A549 (cell line): ENCODE results near the gene GLIPR1.

ENCODE experiments used
- EP300 ChIP-seq, 2 experiments: fragments of >200 bp; sonication (Bioruptor Twin); formaldehyde crosslinking; IDR thresholded peaks; 2 replicates in 1 of 2; 3 replicates in 1 of 2; pipeline ENCODE4 v1.6.1; 2016 to 2017
- TF ChIP-seq, protein P1 (sequence below): fragments of >200 bp; sonication (Bioruptor Twin); formaldehyde crosslinking; IDR thresholded peaks from 3 replicates; pipeline ENCODE4 v1.5.1; 2016

DNA sequence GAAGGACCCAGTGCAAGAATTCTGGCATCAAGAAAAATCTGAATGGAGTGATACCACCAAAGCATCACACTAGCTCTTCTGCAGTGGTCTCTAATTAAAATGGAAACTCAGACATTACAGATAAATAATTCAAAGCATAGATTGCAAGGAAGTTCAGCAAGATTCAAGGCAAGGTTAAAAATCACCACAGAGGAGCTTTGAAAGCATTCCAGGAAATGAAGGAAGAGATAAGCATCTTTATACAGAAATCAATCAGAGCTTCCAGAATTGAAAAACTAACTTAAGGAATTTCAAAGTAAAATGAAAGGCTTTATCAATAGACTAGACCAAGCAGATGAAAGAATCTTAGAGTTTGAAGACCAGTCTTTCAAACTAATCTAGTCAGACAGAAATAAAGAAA lies 20.4 kb upstream of the GLIPR1 start:
- TF ChIP-seq EP300 (IDR thresholded peaks at IDR 0.05): no peak
- TF ChIP-seq, protein P1, sequence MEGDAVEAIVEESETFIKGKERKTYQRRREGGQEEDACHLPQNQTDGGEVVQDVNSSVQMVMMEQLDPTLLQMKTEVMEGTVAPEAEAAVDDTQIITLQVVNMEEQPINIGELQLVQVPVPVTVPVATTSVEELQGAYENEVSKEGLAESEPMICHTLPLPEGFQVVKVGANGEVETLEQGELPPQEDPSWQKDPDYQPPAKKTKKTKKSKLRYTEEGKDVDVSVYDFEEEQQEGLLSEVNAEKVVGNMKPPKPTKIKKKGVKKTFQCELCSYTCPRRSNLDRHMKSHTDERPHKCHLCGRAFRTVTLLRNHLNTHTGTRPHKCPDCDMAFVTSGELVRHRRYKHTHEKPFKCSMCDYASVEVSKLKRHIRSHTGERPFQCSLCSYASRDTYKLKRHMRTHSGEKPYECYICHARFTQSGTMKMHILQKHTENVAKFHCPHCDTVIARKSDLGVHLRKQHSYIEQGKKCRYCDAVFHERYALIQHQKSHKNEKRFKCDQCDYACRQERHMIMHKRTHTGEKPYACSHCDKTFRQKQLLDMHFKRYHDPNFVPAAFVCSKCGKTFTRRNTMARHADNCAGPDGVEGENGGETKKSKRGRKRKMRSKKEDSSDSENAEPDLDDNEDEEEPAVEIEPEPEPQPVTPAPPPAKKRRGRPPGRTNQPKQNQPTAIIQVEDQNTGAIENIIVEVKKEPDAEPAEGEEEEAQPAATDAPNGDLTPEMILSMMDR: no peak
